Liver (tissue), 9 donors: ENCODE measurements around the gene KRCC1. TPM values are rescaled to one million over a fixed set of nuclear protein-coding genes. Genes with fewer than 3 reads are reported as not detected.

ENCODE experiments used
- DNase-seq: peaks from one replicate; pipeline ENCODE4 v3.0.0-alpha.2; 2017; ENCODE audit warnings: low spot score
- H3K27ac ChIP-seq, 2 donors: one replicate each; pipeline ENCODE4 v1.7.0; 2013; ENCODE audit warnings: inconsistent platforms in 2 of 2, low read length in 2 of 2, control low read depth in 1 of 2, low read depth in 1 of 2, mild to moderate bottlenecking in 1 of 2
- H3K27me3 ChIP-seq, 4 donors: one replicate each; pipeline versions ENCODE4 v1.6.1 to v1.7.0; 2013; ENCODE audit warnings: low read length in 3 of 4, inconsistent platforms in 1 of 4, mild to moderate bottlenecking in 1 of 4, moderate library complexity in 1 of 4; ENCODE audit not compliant: control insufficient read depth in 4 of 4, insufficient read depth in 4 of 4
- H3K36me3 ChIP-seq, 4 donors: one replicate each; pipeline versions ENCODE4 v1.6.1 to v1.7.0; 2013; ENCODE audit warnings: low read length in 3 of 4, mild to moderate bottlenecking in 3 of 4, low read depth in 1 of 4, moderate library complexity in 1 of 4; ENCODE audit not compliant: control insufficient read depth in 4 of 4, insufficient read depth in 3 of 4
- H3K4me1 ChIP-seq, 4 donors: one replicate each; pipeline versions ENCODE4 v1.6.1 to v1.7.0; 2013; ENCODE audit warnings: low read length in 3 of 4, mild to moderate bottlenecking in 3 of 4, moderate library complexity in 1 of 4; ENCODE audit not compliant: control insufficient read depth in 4 of 4, insufficient read depth in 4 of 4
- H3K4me3 ChIP-seq, 3 donors: one replicate each; pipeline versions ENCODE4 v1.6.1 to v1.7.0; 2013; ENCODE audit warnings: low read length in 3 of 3, control low read depth in 1 of 3, low read depth in 1 of 3, mild to moderate bottlenecking in 1 of 3
- H3K9ac ChIP-seq, 2 donors: one replicate each; pipeline ENCODE4 v1.7.0; 2013; ENCODE audit warnings: low read length in 2 of 2, mild to moderate bottlenecking in 2 of 2, moderate library complexity in 2 of 2, control low read depth in 1 of 2, low read depth in 1 of 2
- H3K9me3 ChIP-seq, 4 donors: one replicate each; pipeline versions ENCODE4 v1.6.1 to v1.7.0; 2013; ENCODE audit warnings: low read length in 3 of 4; ENCODE audit not compliant: control insufficient read depth in 4 of 4
- EGR1 ChIP-seq, 2 donors: IDR thresholded peaks; 2 replicates each; pipeline ENCODE4 v1.6.1; 2016 to 2018; ENCODE audit warnings: antibody characterized with exemption in 2 of 2, low read depth in 2 of 2
- FOXA1 ChIP-seq: IDR thresholded peaks from 2 replicates; pipeline ENCODE4 v1.6.1; 2016; ENCODE audit warnings: antibody characterized with exemption
- FOXA2 ChIP-seq: IDR thresholded peaks from 2 replicates; pipeline ENCODE4 v1.6.1; 2016; ENCODE audit warnings: antibody characterized with exemption
- GABPA ChIP-seq, 2 donors: IDR thresholded peaks in 1 of 2; conservative IDR thresholded peaks in 1 of 2; 2 replicates each; pipeline ENCODE4 v1.6.1; 2016; ENCODE audit warnings: antibody characterized with exemption in 2 of 2, mild to moderate bottlenecking in 1 of 2, moderate library complexity in 1 of 2
- HNF4A ChIP-seq, 2 donors: conservative IDR thresholded peaks; 2 replicates each; pipeline ENCODE4 v1.6.1; 2016; ENCODE audit warnings: antibody characterized with exemption in 2 of 2, mild to moderate bottlenecking in 2 of 2
- HNF4G ChIP-seq: IDR thresholded peaks from 2 replicates; pipeline ENCODE4 v1.6.1; 2016; ENCODE audit warnings: antibody characterized with exemption
- JUND ChIP-seq, 2 donors: IDR thresholded peaks; 2 replicates each; pipeline ENCODE4 v1.6.1; 2016; ENCODE audit warnings: antibody characterized with exemption in 2 of 2
- MAX ChIP-seq: IDR thresholded peaks from 2 replicates; pipeline ENCODE4 v1.6.1; 2016; ENCODE audit warnings: antibody characterized with exemption
- NR2F2 ChIP-seq: IDR thresholded peaks from 2 replicates; pipeline ENCODE4 v1.6.1; 2016; ENCODE audit warnings: antibody characterized with exemption
- RAD21 ChIP-seq, 2 donors: IDR thresholded peaks; 2 replicates each; pipeline ENCODE4 v1.6.1; 2016; ENCODE audit warnings: antibody characterized with exemption in 2 of 2, mild to moderate bottlenecking in 2 of 2
- RXRA ChIP-seq, 2 donors: IDR thresholded peaks; 2 replicates each; pipeline ENCODE4 v1.6.1; 2017 to 2018; ENCODE audit warnings: antibody characterized with exemption in 2 of 2, mild to moderate bottlenecking in 1 of 2
- SP1 ChIP-seq: IDR thresholded peaks from 2 replicates; pipeline ENCODE4 v1.6.1; 2018; ENCODE audit warnings: antibody characterized with exemption, mild to moderate bottlenecking
- TAF1 ChIP-seq: conservative IDR thresholded peaks from 2 replicates; pipeline ENCODE4 v1.6.1; 2016; ENCODE audit warnings: antibody characterized with exemption, mild to moderate bottlenecking
- YY1 ChIP-seq: IDR thresholded peaks from 2 replicates; pipeline ENCODE4 v1.6.1; 2016; ENCODE audit warnings: antibody characterized with exemption, mild to moderate bottlenecking
- ZBTB33 ChIP-seq: IDR thresholded peaks from 2 replicates; pipeline ENCODE4 v1.6.1; 2016; ENCODE audit warnings: antibody characterized with exemption
- WGBS: extraction: QIAGEN DNeasy Blood & Tissue Kit; methylation state at CpG from one replicate; pipeline ENCODE4 v1.1.7; 2013; 5-methylcytosine and 5-hydroxymethylcytosine counted together
- polyA plus RNA-seq, 2 donors: library from polyadenylated mRNA; stranded (reverse) in 1 of 2; unstranded in 1 of 2; fragments of 200-250 nt in 1 of 2; fragments of >200 nt in 1 of 2; fragmentation: Nextera tagmentation in 1 of 2; extraction: Ambion mirVana in 1 of 2; gene quantifications; one replicate each; pipeline versions ENCODE4 v1.2.1 to v1.2.3, GENCODE V29; 2013 to 2015
- total RNA-seq, 2 donors: library from RNA; depleted of rRNA; stranded (reverse); fragments of >200 nt; gene quantifications; one replicate each; pipeline ENCODE4 v1.2.3, GENCODE V29; 2014
- TF ChIP-seq, protein P1 (sequence below): fragments of 150-350 bp; IDR thresholded peaks from 2 replicates; pipeline ENCODE4 v1.5.1; 2017; ENCODE audit warnings: improper control_type of control experiment, low read depth, low read length; ENCODE audit not compliant: missing input control
- TF ChIP-seq, protein P2 (sequence below): IDR thresholded peaks from 2 replicates; pipeline ENCODE4 v1.6.1; 2016; ENCODE audit warnings: antibody characterized with exemption
- TF ChIP-seq, protein P3 (sequence below): IDR thresholded peaks from 2 replicates; pipeline ENCODE4 v1.6.1; 2016; ENCODE audit warnings: antibody characterized with exemption, mild to moderate bottlenecking
- donor health status: healthy.
- donor health status: healthy.
- donor health status: healthy.
- donor health status: healthy.
- donor health status: healthy.

Gene KRCC1
- total and polyA plus RNA-seq, 4 donors, result 7.0 to 14.8 (median 11.5) TPM

GRCh38 chr2:88081924-88082608 is 26.5 kb upstream of the KRCC1 start:
- Histone ChIP-seq H3K4me3 (no peak overlapping the region), H3K27ac (no peak overlapping the region), H3K9me3 (no peaks in the 10 kb centered on the region), H3K27me3 (no peaks in the 10 kb centered on the region), H3K4me1 (no peaks in the 10 kb centered on the region), H3K9ac (no peak overlapping the region), H3K36me3 (no peaks in the 10 kb centered on the region)
- TF ChIP-seq RAD21 (IDR thresholded peaks at IDR 0.05), result no peak
- no peak for TF ChIP-seq YY1
- TF ChIP-seq FOXA1, result no peak
- TF ChIP-seq ZBTB33, result no peak
- TF ChIP-seq MAX, result no peak
- TF ChIP-seq SP1, result no peak
- no peak for TF ChIP-seq EGR1 (IDR thresholded peaks at IDR 0.05; ENCODE audit: low read depth in 2 of 2)
- TF ChIP-seq, protein P1, sequence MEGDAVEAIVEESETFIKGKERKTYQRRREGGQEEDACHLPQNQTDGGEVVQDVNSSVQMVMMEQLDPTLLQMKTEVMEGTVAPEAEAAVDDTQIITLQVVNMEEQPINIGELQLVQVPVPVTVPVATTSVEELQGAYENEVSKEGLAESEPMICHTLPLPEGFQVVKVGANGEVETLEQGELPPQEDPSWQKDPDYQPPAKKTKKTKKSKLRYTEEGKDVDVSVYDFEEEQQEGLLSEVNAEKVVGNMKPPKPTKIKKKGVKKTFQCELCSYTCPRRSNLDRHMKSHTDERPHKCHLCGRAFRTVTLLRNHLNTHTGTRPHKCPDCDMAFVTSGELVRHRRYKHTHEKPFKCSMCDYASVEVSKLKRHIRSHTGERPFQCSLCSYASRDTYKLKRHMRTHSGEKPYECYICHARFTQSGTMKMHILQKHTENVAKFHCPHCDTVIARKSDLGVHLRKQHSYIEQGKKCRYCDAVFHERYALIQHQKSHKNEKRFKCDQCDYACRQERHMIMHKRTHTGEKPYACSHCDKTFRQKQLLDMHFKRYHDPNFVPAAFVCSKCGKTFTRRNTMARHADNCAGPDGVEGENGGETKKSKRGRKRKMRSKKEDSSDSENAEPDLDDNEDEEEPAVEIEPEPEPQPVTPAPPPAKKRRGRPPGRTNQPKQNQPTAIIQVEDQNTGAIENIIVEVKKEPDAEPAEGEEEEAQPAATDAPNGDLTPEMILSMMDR, result no peak
- no peak for TF ChIP-seq FOXA2
- no peak for TF ChIP-seq HNF4A (conservative IDR thresholded peaks at IDR 0.05)
- no peak for TF ChIP-seq TAF1
- no peak for TF ChIP-seq GABPA (IDR thresholded peaks at IDR 0.05 in 1 of 2, conservative IDR thresholded peaks at IDR 0.05 in 1 of 2)
- TF ChIP-seq, protein P2, sequence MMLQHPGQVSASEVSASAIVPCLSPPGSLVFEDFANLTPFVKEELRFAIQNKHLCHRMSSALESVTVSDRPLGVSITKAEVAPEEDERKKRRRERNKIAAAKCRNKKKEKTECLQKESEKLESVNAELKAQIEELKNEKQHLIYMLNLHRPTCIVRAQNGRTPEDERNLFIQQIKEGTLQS, result no peak
- TF ChIP-seq JUND (IDR thresholded peaks at IDR 0.05), result no peak
- TF ChIP-seq NR2F2, result no peak
- no peak for TF ChIP-seq HNF4G
- TF ChIP-seq RXRA (IDR thresholded peaks at IDR 0.05), result no peak
- TF ChIP-seq, protein P3, sequence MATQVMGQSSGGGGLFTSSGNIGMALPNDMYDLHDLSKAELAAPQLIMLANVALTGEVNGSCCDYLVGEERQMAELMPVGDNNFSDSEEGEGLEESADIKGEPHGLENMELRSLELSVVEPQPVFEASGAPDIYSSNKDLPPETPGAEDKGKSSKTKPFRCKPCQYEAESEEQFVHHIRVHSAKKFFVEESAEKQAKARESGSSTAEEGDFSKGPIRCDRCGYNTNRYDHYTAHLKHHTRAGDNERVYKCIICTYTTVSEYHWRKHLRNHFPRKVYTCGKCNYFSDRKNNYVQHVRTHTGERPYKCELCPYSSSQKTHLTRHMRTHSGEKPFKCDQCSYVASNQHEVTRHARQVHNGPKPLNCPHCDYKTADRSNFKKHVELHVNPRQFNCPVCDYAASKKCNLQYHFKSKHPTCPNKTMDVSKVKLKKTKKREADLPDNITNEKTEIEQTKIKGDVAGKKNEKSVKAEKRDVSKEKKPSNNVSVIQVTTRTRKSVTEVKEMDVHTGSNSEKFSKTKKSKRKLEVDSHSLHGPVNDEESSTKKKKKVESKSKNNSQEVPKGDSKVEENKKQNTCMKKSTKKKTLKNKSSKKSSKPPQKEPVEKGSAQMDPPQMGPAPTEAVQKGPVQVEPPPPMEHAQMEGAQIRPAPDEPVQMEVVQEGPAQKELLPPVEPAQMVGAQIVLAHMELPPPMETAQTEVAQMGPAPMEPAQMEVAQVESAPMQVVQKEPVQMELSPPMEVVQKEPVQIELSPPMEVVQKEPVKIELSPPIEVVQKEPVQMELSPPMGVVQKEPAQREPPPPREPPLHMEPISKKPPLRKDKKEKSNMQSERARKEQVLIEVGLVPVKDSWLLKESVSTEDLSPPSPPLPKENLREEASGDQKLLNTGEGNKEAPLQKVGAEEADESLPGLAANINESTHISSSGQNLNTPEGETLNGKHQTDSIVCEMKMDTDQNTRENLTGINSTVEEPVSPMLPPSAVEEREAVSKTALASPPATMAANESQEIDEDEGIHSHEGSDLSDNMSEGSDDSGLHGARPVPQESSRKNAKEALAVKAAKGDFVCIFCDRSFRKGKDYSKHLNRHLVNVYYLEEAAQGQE, result no peak
- 83% methylated on average over 4 of the region's 4 CpGs for WGBS
- DNase-seq, result no peak
